ENCODE data around the gene KIT.

DNA sequence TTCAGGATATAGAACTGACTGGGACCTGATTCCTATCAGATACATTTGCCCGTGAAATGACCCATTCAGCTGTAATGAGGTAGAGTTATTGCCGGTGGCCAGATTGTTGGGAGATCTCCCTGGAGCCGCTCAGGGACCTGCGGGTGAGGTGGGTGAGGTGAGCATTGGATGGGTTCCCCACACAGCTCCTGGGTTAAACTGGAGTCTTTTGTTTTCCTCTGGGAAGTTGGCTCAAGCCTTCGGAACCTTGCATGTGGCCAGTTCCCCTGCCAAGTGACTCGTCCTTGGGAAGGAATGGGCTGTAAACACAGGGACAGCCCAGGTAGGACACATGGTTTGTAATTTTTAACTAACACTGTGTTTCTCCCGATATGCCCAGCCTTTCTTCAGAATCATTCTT is 31.6 kb upstream of the KIT start:
- TF ChIP-seq, protein P1, sequence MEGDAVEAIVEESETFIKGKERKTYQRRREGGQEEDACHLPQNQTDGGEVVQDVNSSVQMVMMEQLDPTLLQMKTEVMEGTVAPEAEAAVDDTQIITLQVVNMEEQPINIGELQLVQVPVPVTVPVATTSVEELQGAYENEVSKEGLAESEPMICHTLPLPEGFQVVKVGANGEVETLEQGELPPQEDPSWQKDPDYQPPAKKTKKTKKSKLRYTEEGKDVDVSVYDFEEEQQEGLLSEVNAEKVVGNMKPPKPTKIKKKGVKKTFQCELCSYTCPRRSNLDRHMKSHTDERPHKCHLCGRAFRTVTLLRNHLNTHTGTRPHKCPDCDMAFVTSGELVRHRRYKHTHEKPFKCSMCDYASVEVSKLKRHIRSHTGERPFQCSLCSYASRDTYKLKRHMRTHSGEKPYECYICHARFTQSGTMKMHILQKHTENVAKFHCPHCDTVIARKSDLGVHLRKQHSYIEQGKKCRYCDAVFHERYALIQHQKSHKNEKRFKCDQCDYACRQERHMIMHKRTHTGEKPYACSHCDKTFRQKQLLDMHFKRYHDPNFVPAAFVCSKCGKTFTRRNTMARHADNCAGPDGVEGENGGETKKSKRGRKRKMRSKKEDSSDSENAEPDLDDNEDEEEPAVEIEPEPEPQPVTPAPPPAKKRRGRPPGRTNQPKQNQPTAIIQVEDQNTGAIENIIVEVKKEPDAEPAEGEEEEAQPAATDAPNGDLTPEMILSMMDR (IDR thresholded peaks at IDR 0.05; ENCODE audit: low read length), result no peak
- TF ChIP-seq EZH2 (IDR thresholded peaks at IDR 0.05; ENCODE audit: borderline replicate concordance, low read length), result no peak

Measured in OCI-LY1 (cell line).